Psoas muscle (tissue), 8 donors: Measurements from ENCODE around the gene RPL13. TPM values are rescaled to one million over a fixed set of nuclear protein-coding genes. Genes with fewer than 3 reads are reported as not detected.

Experiments
- ATAC-seq, 4 donors: fragments of 200-7000 bp; cut with Tn5 transposase; one replicate each; pipeline ENCODE4 v1.9.1; 2020; ENCODE audit warnings: moderate library complexity in 3 of 4, mild to moderate bottlenecking in 2 of 4
- DNase-seq, 2 donors: peaks; one replicate each; pipeline ENCODE4 v3.0.0-alpha.2; 2020
- H3K27ac ChIP-seq: fragments of 200-600 bp; one replicate; pipeline ENCODE4 v1.8.0; 2022
- H3K27me3 ChIP-seq, 3 donors: fragments of 200-600 bp in 1 of 3; one replicate each; pipeline versions ENCODE4 v1.6.1 to v1.8.0; 2013 to 2022; ENCODE audit warnings: low read length in 2 of 3, mild to moderate bottlenecking in 2 of 3, moderate library complexity in 1 of 3; ENCODE audit not compliant: insufficient read depth in 3 of 3
- H3K36me3 ChIP-seq, 2 donors: fragments of 200-600 bp in 1 of 2; one replicate each; pipeline versions ENCODE4 v1.6.1 to v1.8.0; 2013 to 2022; ENCODE audit warnings: low read depth in 1 of 2, mild to moderate bottlenecking in 1 of 2, moderate library complexity in 1 of 2; ENCODE audit not compliant: insufficient read depth in 1 of 2
- H3K4me1 ChIP-seq: fragments of 200-600 bp; one replicate; pipeline ENCODE4 v1.8.0; 2022
- H3K4me3 ChIP-seq: fragments of 200-600 bp; one replicate; pipeline ENCODE4 v1.8.0; 2022; ENCODE audit warnings: mild to moderate bottlenecking
- H3K9me3 ChIP-seq: fragments of 200-600 bp; one replicate; pipeline ENCODE4 v1.8.0; 2022
- WGBS, 3 donors: extraction: QIAGEN DNeasy Blood & Tissue Kit; methylation state at CpG; one replicate each; pipeline versions ENCODE4 v1.1.6 to v1.1.7; 2013; 5-methylcytosine and 5-hydroxymethylcytosine counted together
- intact Hi-C, 2 donors: fragments of 100-400 bp; cut with DNase I; formaldehyde crosslinking; loops; one replicate each; pipeline versions ENCODE4 v1.11.0 to v1.14.2; 2022
- polyA plus RNA-seq, 3 donors: library from polyadenylated mRNA; stranded (reverse); fragments of 200-250 nt; gene quantifications; one replicate each; pipeline ENCODE4 v1.2.3, GENCODE V29; 2013
- total RNA-seq, 4 donors: library from RNA; stranded (reverse); fragmentation: NEBNext Ultra II Directional in 2 of 4; extraction: Animal tissue kit (Norgen Biotek cat#: 25700) in 2 of 4; gene quantifications; one replicate each; pipeline versions ENCODE4 v1.2.1 to v1.2.4, GENCODE V29; 2021 to 2023
- TF ChIP-seq, protein P1 (sequence below): fragments of 200-600 bp; IDR thresholded peaks from one replicate; pipeline ENCODE4 v1.8.0; 2022; ENCODE audit warnings: antibody characterized with exemption
- donor health status: healthy with polysubstance abuse.
- donor health status: DM: no; HTN: no; CAD: no; lungs with moderate emphysema.
- donor health status: Bipolar disorder and iron deficiency.
- donor health status: healthy.
- donor health status: DM: yes; HTN: yes; CAD: no.
- donor health status: DM: no; HTN: no; CAD: no.
- donor health status: DM: no; HTN: no; CAD: no.
- donor health status: DM: yes; HTN: yes; CAD: no.

The RPL13 gene
- total and polyA plus RNA-seq, 7 donors, result 1,039 to 7,334 (median 1,769) TPM

GRCh38 chr16:89579351-89579750, 18.9 kb downstream of the RPL13 start:
- TF ChIP-seq, protein P1, sequence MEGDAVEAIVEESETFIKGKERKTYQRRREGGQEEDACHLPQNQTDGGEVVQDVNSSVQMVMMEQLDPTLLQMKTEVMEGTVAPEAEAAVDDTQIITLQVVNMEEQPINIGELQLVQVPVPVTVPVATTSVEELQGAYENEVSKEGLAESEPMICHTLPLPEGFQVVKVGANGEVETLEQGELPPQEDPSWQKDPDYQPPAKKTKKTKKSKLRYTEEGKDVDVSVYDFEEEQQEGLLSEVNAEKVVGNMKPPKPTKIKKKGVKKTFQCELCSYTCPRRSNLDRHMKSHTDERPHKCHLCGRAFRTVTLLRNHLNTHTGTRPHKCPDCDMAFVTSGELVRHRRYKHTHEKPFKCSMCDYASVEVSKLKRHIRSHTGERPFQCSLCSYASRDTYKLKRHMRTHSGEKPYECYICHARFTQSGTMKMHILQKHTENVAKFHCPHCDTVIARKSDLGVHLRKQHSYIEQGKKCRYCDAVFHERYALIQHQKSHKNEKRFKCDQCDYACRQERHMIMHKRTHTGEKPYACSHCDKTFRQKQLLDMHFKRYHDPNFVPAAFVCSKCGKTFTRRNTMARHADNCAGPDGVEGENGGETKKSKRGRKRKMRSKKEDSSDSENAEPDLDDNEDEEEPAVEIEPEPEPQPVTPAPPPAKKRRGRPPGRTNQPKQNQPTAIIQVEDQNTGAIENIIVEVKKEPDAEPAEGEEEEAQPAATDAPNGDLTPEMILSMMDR, result no peak
- Histone ChIP-seq H3K9me3 (no peaks in the 10 kb centered on the region), H3K4me3 (no peak overlapping the region), H3K36me3 (no peaks in the 10 kb centered on the region), H3K27me3 (peaks cover 0 to 38% (median 21%) of the 10 kb centered on the region in 3 donors), H3K27ac (no peak overlapping the region), H3K4me1 (no peaks in the 10 kb centered on the region)
- WGBS, 3 donors, result 87 to 90% (median 88%) methylated on average over 15 of the region's 15 CpGs
- intact Hi-C loops, result loop anchor here in 1 of 2 donors (10.0 kb wide), 1 partner anchor 55 kb away; no protein-coding TSS in a partner anchor
- ATAC-seq, result no peak
- DNase-seq, result no peak

GRCh38 chr16:89581045-89581695, 20.7 kb downstream of the RPL13 start:
- Histone ChIP-seq H3K27me3 (peaks cover 0 to 25% (median 10%) of the 10 kb centered on the region in 3 donors), H3K4me1 (no peaks in the 10 kb centered on the region), H3K36me3 (no peaks in the 10 kb centered on the region), H3K27ac (no peak overlapping the region), H3K4me3 (no peak overlapping the region), H3K9me3 (no peaks in the 10 kb centered on the region)
- ATAC-seq (no peak), DNase-seq (no peak)
- WGBS, 3 donors, result 83 to 89% (median 88%) methylated on average over 33 of the region's 33 CpGs
- intact Hi-C loops, result no loop called here
- TF ChIP-seq, protein P1, result no peak

GRCh38 chr16:89581861-89582563, 21.5 kb downstream of the RPL13 start:
- H3K27me3 ChIP-seq, result peaks cover 0 to 17% (median 8%) of the 10 kb centered on the region in 3 donors
- ATAC-seq, result no peak
- TF ChIP-seq, protein P1, result no peak
- 54 to 64% (median 57%) methylated on average over 15 of the region's 15 CpGs for WGBS, 3 donors
- no peaks in the 10 kb centered on the region for H3K9me3 ChIP-seq
- no peaks in the 10 kb centered on the region for H3K36me3 ChIP-seq
- H3K27ac ChIP-seq, result no peak overlapping the region
- intact Hi-C loops, result no loop called here
- DNase-seq, result no peak
- H3K4me1 ChIP-seq, result no peaks in the 10 kb centered on the region
- no peak overlapping the region for H3K4me3 ChIP-seq

GRCh38 chr16:89582614-89583196, 22.2 kb downstream of the RPL13 start:
- Histone ChIP-seq H3K9me3 (no peaks in the 10 kb centered on the region), H3K27ac (no peak overlapping the region), H3K36me3 (no peaks in the 10 kb centered on the region), H3K27me3 (peaks cover 0 to 10% (median 3%) of the 10 kb centered on the region in 3 donors), H3K4me1 (no peaks in the 10 kb centered on the region), H3K4me3 (no peak overlapping the region)
- no peak for DNase-seq
- intact Hi-C loops, result no loop called here
- 85 to 90% (median 90%) methylated on average over 18 to 19 of the region's 19 CpGs for WGBS, 3 donors
- TF ChIP-seq, protein P1, result no peak
- ATAC-seq, result no peak
